Thyroid gland (tissue), 4 donors: Measurements from ENCODE around the gene PSMC3. TPM values are rescaled to one million over a fixed set of nuclear protein-coding genes. Genes with fewer than 3 reads are reported as not detected.

Experiments
- DNase-seq, 2 donors: peaks; one replicate each; pipeline ENCODE4 v3.0.0-alpha.2; 2019
- H3K27ac ChIP-seq, 3 donors: fragments of 200-600 bp; sonication (generic); 1 replicate in 2 of 3; 2 replicates in 1 of 3; pipeline ENCODE4 v1.5.1; 2016 to 2019; ENCODE audit warnings: mild to moderate bottlenecking in 1 of 3, moderate library complexity in 1 of 3
- H3K27me3 ChIP-seq: fragments of 200-600 bp; sonication (generic); one replicate; pipeline ENCODE4 v1.5.1; 2019
- H3K36me3 ChIP-seq, 2 donors: fragments of 200-600 bp; sonication (generic); one replicate each; pipeline ENCODE4 v1.5.1; 2016 to 2019
- H3K4me1 ChIP-seq, 2 donors: fragments of 200-600 bp; sonication (generic); one replicate each; pipeline ENCODE4 v1.5.1; 2017 to 2019
- H3K4me3 ChIP-seq, 3 donors: fragments of 200-600 bp; sonication (generic); replicated peaks in 1 of 3; 1 replicate in 2 of 3; 2 replicates in 1 of 3; pipeline ENCODE4 v1.5.1; 2016; ENCODE audit warnings: mild to moderate bottlenecking in 1 of 3
- H3K9me3 ChIP-seq: fragments of 200-600 bp; sonication (generic); one replicate; pipeline ENCODE4 v1.5.1; 2017
- POLR2A ChIP-seq, 2 donors: fragments of 450-650 bp; IDR thresholded peaks; one replicate each; pipeline ENCODE4 v1.6.1; 2017; ENCODE audit warnings: antibody characterized with exemption in 2 of 2, mild to moderate bottlenecking in 2 of 2, moderate library complexity in 1 of 2
- WGBS, 2 donors: methylation state at CpG; one replicate each; pipeline ENCODE4 v1.1.5; 2017; 5-methylcytosine and 5-hydroxymethylcytosine counted together
- intact Hi-C: fragments of 100-400 bp; cut with DNase I; formaldehyde crosslinking; loops from one replicate; pipeline ENCODE4 v1.15.1; 2023
- total RNA-seq, 4 donors: library from RNA; depleted of rRNA; stranded (reverse); fragments of >200 nt; gene quantifications; one replicate each; pipeline ENCODE4 v1.2.3, GENCODE V29; 2016
- TF ChIP-seq, protein P1 (sequence below), 6 experiments: fragments of 200-600 bp in 3 of 6; fragments of 450-650 bp in 3 of 6; sonication (generic) in 3 of 6; IDR thresholded peaks; one replicate each; pipeline ENCODE4 v1.5.1; 2016 to 2019; ENCODE audit warnings: antibody characterized with exemption in 6 of 6, mild to moderate bottlenecking in 2 of 6, inconsistent platforms in 1 of 6, moderate library complexity in 1 of 6

The PSMC3 gene
- total RNA-seq, 4 donors from 2014 or later: 92.7 to 240 (median 123) TPM

DNA sequence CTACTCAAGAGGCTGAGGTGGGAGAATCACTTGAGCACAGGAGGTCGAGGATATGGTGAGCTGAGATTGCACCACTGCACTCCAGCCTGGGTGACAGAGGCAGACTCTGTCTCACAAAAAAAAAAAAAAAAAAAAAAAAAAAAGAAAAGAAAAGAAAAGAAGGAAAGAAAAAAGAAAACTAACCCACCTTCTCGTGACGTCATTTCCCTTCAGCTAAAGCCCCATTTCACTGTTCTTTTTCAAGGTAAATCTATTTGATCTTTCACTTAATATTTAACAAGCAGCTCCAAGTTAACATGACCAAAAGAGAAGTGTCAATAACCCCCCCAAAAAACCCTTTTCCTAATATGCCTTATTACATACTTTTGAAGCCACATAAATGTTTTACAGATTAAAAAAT lies 17.6 kb upstream of the PSMC3 start:
- 73 to 81% methylated on average over 3 of the region's 3 CpGs for WGBS, 2 donors
- peaks cover 0 to 4% of the 10 kb centered on the region in 2 donors for H3K4me1 ChIP-seq
- TF ChIP-seq POLR2A (IDR thresholded peaks at IDR 0.05): no peak
- TF ChIP-seq, protein P1, sequence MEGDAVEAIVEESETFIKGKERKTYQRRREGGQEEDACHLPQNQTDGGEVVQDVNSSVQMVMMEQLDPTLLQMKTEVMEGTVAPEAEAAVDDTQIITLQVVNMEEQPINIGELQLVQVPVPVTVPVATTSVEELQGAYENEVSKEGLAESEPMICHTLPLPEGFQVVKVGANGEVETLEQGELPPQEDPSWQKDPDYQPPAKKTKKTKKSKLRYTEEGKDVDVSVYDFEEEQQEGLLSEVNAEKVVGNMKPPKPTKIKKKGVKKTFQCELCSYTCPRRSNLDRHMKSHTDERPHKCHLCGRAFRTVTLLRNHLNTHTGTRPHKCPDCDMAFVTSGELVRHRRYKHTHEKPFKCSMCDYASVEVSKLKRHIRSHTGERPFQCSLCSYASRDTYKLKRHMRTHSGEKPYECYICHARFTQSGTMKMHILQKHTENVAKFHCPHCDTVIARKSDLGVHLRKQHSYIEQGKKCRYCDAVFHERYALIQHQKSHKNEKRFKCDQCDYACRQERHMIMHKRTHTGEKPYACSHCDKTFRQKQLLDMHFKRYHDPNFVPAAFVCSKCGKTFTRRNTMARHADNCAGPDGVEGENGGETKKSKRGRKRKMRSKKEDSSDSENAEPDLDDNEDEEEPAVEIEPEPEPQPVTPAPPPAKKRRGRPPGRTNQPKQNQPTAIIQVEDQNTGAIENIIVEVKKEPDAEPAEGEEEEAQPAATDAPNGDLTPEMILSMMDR (IDR thresholded peaks at IDR 0.05): no peak

DNA sequence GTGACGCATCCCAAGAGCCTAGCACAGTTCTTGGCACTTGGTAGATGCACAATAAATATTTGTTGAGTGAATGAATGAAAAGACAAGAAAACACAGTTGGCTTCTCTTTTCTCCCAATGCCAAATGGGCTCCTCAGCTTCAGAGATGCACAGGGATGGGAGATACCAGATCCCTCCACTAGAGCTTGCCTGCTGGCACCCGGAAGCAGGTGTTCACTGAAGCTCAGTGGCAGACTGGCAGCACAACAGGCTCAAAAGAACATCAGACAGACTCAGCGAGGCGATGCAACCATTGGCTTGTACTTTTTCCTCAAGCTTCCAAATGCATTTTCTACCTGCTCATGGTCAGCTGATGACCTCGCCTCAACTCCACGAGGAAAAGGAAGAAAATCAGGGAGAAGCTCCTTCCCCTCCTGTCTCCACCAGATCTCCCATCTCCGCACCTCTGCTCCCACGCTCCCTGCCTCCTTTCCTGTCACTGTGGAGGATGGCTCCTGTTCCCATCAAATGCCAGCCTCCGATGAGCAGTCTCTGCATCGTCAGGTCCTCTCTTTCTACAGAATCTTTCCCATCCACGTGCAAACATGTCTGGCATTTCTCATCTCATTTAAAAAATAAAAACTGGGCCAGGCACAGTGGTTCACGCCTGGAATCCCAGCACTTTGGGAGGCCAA lies 16.9 kb upstream of the PSMC3 start:
- peak; percentile 12 to 21 for DNase-seq
- no peak overlapping the region for H3K4me3 ChIP-seq
- H3K36me3 ChIP-seq: no peaks in the 10 kb centered on the region
- no peaks in the 10 kb centered on the region for H3K9me3 ChIP-seq
- no peaks in the 10 kb centered on the region for H3K27me3 ChIP-seq
- WGBS, 2 donors: 80 to 84% methylated on average over 12 of the region's 12 CpGs
- intact Hi-C loops: no loop called here
- TF ChIP-seq POLR2A (IDR thresholded peaks at IDR 0.05): no peak
- TF ChIP-seq, protein P1 (IDR thresholded peaks at IDR 0.05): peak in 1 of 6 experiments; percentile 14
- H3K27ac ChIP-seq: no peak overlapping the region
- H3K4me1 ChIP-seq: peaks cover under 1 to 4% of the 10 kb centered on the region in 2 donors

More for the DNA sequence above, 17.6 kb upstream of the PSMC3 start:
- Histone ChIP-seq H3K4me3 (no peak overlapping the region), H3K36me3 (no peaks in the 10 kb centered on the region), H3K9me3 (no peaks in the 10 kb centered on the region), H3K27me3 (no peaks in the 10 kb centered on the region), H3K27ac (no peak overlapping the region)
- no peak for DNase-seq
- intact Hi-C loops: no loop called here

DNA sequence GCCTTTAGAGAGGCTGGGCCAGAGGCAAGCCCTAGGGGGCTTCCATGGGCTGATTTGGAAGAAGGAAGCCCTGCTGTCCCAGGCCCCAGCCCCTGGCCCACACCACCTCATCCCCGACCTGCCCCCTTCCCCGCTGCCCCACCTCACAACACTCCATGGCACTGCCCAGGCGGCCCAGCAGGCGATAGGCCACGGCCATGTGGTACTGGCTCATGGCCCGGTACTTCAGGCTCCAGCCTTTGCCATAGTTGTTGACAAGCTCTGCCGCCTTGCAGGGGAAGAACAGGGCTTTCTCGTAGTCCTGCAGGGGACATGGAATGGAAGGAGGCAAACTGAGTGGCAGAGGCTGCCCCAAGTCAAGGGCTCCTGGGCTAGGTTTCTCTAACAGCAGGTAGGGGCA lies 16.3 kb upstream of the PSMC3 start:
- Histone ChIP-seq H3K9me3 (no peaks in the 10 kb centered on the region), H3K4me3 (no peak overlapping the region), H3K36me3 (no peaks in the 10 kb centered on the region), H3K27me3 (no peaks in the 10 kb centered on the region), H3K27ac (no peak overlapping the region), H3K4me1 (peaks cover 7 to 10% of the 10 kb centered on the region in 2 donors)
- TF ChIP-seq, protein P1 (IDR thresholded peaks at IDR 0.05): no peak
- TF ChIP-seq POLR2A (IDR thresholded peaks at IDR 0.05): no peak
- peak; percentile 78 to 86 for DNase-seq
- intact Hi-C loops: no loop called here
- 45 to 71% methylated on average over 3 to 7 of the region's 8 CpGs for WGBS, 2 donors

DNA sequence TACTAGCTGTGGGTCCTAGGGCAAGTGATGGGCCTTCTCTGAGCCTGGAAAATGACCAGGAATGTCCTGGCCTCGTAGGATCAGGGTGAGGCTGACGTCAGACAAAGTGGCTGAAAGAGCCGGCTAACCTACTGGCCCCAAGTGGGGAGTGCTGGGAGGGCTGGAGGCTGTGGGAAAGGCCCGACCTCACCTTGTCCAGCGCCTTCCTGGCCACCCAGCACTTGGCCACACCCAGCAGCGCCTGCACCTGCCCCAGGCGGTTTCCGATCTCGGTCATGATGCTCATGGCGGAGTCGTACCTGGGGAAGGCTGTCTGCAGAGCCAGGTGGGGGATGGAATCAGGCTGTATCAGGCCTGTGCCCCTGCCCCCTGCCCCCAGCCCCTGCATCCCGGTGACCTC lies 15.2 kb upstream of the PSMC3 start:
- no peak for DNase-seq
- H3K27ac ChIP-seq: no peak overlapping the region
- no peaks in the 10 kb centered on the region for H3K9me3 ChIP-seq
- WGBS, 2 donors: 89% methylated on average over 7 to 12 of the region's 12 CpGs
- H3K4me3 ChIP-seq: no peak overlapping the region
- no peak for TF ChIP-seq POLR2A (IDR thresholded peaks at IDR 0.05)
- TF ChIP-seq, protein P1 (IDR thresholded peaks at IDR 0.05): no peak
- no peaks in the 10 kb centered on the region for H3K27me3 ChIP-seq
- H3K4me1 ChIP-seq: peaks cover 11 to 12% of the 10 kb centered on the region in 2 donors
- H3K36me3 ChIP-seq: no peaks in the 10 kb centered on the region
- intact Hi-C loops: no loop called here

DNA sequence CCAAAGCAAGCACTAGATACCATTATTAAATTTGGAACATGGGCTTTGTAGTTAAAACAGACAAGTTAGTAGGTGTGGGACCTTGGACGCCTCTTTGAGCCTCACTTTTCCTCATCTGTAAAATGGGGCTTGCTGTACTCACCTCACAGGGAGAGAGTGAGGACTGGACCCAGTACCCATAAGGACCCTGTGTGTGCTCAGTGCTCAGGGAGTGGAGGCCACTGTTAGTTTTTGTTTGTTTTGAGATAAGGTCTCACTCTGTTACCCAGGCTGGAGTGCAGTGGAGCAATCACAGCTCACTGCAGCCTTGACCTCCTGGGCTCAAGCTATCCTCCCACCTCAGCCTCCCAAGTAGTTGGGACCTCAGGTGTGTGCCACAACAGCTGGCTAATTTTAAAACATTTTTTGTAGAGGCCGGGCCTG lies 13.8 kb upstream of the PSMC3 start:
- no peak for DNase-seq
- Histone ChIP-seq H3K9me3 (no peaks in the 10 kb centered on the region), H3K27ac (no peak overlapping the region), H3K4me3 (no peak overlapping the region), H3K36me3 (no peaks in the 10 kb centered on the region), H3K4me1 (peaks cover 11 to 12% of the 10 kb centered on the region in 2 donors), H3K27me3 (no peaks in the 10 kb centered on the region)
- 67 to 90% methylated on average over 2 of the region's 2 CpGs for WGBS, 2 donors
- no peak for TF ChIP-seq POLR2A (IDR thresholded peaks at IDR 0.05)
- TF ChIP-seq, protein P1 (IDR thresholded peaks at IDR 0.05): no peak
- intact Hi-C loops: no loop called here
